Measurements from ENCODE around the gene TANGO2.

The TANGO2 gene

DNA sequence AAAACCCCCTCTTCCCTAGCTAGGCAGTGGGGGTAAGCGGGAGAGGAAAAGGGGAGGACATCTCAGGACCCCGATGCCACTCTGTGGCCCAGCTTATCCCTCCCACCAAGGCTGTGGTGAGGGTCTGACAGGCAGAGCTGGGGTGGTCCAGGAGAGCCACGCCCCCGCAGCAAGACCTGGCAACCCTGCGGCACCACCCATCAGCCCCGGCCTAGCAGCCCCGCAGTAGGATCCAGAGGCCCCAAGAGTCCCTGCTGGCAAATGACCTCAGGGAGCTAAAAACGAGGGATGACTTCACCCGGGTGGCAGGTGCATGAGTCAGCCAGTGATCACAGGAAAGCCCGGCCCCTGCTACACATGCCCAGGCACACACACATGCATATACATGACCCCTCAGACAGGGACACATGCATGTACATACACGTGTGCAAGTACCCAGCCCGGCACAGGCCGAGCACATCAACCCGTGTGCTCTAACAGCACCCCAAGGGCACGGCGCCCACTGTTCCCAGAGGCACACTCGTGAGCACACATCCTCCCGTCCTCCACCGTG lies 36.6 kb upstream of the TANGO2 start:
- DNase-seq = peak in 1 of 2 experiments; percentile 72

DNA sequence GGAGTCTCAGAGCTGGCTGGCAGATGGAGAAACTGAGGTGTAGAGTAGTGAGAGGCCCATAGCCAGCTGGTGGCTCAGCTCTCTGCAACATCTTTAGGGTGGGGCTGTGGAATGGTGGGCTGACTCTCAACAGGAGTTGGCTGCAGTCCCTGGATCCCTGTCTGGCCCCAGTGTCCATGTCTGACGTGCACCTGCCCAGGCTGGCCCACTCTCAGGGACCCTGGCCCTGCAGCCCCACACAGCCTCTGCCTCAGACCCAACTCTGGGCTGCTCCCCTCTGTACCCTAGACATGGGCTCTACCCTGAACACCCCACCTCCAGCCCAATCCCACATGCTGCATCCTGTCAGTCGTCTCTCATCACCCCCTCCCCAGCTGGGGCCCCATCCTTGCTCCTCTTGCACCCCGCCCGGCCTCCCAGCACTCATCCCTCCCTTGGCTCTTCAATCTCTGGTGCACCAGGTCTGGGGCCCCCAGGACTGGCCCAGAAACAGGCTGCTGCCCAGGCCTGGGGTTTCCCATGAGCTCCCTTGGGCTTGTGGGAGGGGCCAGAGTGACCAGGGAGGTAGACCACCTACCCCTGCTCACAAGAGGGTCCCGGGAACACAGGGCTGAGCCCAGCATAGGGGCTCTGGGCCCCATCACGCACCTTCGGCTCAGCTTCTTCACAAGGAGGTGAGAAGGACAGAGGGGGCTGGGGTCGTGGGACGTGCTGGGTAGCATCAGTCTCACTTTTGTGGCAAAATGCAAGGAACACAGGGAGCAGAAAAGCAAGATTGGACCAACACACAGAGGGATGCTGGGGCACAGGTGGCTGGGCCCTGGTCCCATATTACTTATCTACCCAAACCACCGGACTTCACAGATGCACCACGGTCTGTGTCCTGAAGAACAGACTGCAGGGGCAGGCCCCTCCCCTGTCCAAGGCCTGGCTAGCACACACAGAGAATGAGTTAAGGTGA lies 35.8 kb upstream of the TANGO2 start:
- no peak for DNase-seq

DNA sequence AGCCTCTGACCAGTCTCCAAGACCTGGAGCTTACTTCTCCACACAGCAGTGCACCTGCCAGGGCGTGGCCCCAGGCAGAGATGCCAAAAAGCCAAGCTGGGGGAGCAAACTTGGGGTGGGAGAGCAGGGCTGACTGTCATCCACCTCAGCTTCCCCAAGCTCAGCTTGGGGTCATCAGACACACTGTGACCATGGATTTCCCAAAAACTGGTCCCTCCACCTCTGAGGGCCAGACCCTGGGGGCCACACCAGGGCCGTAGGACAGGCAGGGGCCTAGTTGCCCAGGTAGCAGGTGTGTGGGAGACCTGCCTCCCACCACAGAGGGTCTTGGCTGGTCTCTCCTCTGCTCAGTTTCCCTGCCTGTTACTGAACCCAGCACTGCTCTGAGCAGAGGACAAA lies 34.9 kb upstream of the TANGO2 start:
- DNase-seq = no peak

DNA sequence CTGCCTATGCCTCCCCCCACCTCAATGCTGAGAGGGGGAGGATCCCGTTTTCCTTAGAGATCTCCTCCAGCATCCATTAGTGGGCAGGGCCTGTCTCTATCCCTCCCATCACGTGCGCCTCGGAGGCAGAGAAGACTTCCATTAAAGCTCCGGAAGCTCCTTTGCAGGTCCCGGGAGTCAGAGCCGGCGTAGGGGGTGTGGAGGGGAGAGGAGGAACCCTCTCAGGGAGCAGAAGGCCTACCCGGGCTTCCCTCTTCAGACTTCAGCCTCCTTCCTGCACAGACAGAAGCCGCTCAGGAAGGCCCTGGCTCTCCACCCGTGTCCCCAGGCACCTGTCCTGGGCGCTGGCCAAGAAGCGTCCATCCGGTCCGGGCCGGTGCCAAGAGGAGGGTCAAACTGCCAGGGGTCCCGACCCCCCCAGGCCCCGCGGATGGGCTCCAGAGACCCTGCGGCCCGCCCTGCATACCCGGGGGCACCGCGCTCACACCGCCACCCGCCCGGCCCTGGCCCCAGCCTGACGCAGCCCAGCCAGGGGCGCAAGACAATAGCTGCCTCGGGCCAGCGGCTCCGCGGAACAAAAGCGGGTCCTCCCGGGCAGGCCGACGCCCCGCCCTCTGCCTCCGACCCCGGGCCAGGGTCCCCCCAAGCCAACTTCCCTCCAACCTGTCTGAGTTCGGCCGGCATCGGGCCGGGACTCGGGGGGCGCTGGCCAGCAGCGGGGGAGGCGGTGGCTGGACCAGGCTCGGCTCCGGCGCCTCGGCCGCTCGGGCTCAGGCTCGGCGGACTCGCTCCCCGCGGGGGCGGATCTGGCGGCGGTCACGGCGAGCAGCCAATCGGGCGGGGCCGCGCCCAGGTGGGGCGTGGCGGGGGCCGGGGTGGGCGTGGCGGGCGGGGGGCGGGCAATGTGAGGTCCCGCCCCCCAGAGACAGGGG lies 34.2 kb upstream of the TANGO2 start:
- DNase-seq = peak in 1 of 2 experiments; percentile 74

DNA sequence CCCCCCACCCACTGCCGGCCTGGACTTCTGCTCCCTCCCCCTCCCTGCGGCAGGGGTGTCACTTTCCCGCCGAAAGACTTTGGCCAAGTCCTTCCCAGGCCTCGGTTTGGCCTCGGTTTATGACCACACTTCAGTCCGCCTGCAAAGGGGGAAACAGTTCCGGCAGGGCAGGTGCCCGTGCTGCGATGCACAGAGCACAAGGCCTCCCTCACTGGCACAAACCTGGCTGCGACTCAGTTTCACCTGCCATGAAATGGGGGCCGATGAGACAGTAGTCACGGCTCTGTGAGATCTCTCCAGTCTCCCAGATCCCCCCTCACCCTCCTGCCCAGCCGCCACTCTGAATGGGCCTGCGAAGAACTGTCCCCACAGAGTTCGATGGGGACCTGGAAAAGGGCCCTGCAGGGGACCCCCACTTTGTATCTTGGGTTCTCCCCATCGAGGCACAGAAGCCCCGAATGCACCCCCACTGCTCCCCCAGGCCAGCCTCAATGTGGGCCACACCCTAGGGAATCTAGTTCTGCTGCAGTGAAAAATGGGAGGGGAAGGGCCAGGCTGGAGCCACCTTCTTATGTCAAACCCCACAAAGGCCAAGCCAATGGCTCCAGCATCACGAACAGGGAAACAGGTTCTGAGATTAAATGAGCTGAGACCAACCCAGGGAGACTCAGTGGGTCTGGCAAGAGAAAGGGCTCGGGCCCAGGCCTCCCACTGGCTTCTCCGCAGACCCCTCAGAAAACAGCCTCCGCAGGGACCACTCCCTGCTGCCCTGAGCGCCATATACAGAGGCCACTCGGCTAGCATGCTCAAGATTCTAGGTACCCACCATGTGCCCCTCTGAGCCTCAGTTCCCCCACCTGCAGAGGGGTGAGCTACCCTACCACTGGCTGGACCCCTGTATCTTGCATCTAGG lies 33.3 kb upstream of the TANGO2 start:
- DNase-seq = no peak

DNA sequence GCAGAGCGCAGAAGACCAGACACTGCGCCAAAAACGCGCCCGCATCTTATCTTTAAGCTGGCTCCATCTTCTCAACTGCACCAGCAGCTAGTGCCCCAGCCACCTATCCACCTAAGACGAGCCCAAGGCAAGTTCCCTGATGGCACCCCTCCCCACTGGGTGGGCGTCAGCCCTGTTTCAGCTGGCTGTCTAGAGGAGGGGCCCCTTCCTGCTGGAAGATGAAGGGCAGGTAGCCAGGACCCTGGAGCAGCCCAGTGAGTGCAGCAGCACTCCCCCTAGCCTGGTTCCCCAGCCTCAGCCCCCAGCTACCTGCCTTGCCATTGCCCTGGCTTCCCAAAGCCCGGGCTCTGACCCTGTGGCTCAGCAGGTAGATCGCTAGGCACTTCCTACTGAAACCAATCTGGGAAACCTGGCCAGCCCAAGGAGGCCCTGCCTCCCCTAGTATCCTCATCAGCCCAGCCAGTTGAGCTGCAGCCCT lies 32.5 kb upstream of the TANGO2 start:
- no peak for DNase-seq

DNA sequence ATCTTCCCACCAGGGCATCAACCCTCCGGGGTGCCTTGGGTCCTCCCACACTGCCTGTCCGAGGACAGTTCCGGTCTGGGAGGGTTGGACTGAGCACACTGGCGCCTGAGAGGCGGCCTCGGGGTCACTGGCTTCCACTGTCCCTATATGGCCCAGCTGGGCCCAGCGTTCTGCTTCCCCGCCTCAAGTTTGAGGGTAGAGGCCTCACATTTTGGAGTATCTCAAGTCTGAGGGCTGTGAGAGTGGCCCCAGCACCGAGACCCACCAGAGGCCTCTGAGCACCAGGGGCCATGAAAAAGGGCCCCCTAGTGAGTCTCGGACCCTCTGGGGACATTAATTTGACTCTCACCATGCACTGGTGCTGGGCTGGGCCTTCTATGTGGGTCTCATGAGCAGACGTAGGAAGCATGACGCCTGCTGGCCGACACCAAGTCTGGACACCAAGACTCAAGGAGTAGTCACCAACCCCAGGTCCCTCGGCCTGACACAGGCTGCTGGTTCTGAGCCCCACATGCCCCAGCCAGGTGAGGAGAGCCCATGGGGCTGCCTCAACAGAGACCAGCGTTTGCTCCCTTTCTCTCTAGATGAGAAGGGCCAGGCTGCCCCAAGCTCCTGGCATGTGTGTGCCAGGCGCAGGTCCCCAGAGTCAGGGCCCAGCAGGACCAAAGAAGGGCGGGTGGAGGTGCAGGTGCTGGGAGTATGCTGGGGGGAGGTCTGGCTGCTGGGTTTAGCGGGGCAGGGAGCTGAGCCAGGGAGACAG lies 31.8 kb upstream of the TANGO2 start:
- no peak for DNase-seq

DNA sequence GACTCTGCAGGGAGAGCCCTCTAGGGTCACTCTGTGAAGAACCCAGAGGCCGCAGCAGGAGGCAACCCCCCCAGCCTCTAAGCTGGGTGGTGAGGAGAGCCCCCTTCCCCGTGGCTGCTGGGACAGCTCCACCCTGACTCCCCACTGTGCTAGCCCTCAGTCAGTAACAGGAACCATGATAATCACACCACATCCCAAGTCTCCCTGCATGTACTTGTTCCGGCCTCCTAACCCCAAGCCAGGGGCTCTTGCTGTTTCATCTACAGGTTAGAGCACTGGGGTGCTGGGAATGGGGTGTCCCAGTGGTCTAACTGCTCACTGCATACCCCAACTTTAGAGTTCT lies 31.2 kb upstream of the TANGO2 start:
- no peak for DNase-seq

DNA sequence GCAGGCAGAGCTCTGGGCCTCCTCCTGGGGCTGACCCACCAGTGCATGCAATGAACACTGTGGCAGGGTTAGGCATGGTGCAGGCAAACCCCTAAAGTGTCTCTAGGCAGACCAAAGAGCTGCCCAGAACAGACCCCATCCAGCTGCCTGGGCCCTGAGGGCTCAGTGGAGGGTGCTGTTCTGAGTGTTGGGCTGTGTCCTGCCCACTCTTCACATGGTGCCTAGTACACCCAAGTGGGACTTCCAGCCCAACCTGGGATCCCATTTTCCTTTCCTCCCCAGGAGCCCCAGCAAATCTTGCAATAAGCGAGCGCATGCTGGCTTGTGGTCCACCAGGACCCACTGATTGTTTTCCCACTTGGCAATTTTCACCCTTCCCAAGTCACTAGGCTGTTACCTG lies 30.7 kb upstream of the TANGO2 start:
- no peak for DNase-seq

DNA sequence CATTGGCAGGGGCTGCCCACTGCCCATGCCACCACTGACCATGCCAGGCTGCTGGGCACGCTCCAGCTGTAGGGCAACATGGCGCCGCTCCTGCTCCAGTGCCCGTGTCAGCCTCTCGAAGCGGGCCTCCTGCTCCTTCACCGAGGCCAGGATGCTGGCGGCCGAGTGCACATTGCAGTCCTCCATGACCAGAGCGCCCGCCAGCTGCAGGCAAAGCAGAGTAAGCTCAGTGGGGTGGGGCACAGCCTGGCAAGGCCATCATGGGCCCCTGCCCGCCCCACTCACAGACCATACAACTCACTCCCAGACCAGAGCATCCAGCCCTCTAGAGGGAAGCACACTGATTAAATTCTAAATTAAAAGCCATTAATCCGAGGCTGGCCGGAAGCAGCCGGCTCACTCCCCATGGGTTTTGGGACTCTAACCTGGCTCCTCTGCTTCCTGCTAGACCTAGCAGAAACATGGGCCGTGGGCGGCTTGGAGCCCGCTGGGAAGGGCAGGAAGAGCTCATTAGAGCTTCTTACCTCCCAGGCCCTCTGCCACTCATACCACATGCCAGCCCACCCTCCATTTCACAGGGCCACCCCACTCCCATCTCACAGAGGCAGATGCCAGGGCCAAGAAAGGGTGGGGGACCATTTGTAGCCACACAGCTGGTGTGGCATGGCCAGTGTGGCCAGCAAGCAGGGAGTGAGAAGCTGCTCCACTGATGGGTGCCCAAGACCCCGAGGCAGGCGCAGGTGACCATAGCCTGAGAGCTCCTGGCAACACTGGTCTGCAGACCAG lies 30.1 kb upstream of the TANGO2 start:
- DNase-seq = no peak

DNA sequence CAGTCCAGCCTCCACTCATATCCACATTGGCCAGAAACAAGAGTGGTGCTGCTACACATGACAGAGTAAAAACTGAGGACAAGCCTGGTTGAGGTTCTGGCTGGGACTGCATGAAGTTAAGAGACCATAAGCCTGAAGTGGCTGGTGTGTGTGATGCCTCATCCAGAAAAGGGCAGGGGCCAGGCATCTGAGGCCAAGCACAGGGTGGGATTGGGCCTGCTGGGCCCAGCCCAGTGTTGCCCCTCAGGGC lies 29.6 kb upstream of the TANGO2 start:
- no peak for DNase-seq

DNA sequence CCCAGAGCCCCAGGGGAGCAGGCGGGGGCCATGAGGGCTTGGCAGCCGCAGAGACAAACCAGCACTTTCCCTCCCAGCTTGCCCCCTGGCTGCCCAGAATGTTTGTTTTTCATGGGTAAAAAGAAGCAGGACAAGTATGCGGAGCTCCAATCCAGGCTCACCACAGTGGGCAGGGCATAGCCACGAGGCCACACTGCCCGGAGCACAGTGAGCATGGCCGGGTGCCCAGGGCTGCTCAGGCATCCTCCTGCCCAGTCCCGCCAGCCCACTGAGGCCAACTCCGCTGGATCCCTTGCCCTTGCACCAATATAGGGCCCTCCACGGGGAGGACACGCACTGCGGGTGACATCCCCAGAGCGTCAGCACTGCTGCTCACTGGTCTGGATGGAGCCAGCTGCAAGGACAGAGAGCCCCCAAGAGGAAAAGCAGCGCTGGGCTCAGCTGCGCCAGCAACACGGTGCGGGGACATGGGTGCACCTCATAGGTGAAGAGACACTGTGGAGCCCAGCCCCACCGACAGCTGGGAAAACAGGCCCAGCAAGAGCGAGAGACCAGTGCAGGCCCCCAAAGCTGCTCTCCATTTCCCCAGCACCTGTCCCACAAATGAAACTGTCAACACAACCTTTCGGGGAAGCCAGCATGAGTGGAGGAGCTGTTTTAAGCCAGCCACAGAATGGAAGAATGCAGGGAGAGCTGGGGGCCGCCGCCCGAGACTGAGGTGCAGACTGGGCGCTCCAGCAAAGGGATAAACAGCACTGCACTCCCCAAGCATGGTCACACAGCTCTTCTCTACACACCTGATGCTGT lies 29.1 kb upstream of the TANGO2 start:
- no peak for DNase-seq

DNA sequence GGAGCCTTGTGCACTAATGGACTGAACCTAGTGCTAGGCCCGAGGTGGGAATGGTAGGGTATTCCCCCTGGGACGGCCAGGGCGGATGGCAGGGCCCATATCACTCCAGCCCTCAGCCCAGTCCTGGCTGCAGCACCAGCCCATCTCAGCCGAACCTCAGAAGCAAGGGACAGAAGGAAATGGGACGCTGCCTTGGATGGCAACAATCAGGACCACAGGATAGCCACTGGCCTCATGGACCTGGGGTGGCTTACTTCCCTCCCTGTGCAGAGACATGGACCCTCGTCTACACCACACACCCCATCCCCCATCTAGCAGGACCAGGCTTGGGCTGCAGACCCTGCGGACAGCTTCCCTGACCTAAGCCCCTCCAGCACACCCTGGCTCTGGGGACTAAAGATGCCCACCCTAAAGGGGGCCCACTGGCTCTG lies 28.4 kb upstream of the TANGO2 start:
- no peak for DNase-seq

DNA sequence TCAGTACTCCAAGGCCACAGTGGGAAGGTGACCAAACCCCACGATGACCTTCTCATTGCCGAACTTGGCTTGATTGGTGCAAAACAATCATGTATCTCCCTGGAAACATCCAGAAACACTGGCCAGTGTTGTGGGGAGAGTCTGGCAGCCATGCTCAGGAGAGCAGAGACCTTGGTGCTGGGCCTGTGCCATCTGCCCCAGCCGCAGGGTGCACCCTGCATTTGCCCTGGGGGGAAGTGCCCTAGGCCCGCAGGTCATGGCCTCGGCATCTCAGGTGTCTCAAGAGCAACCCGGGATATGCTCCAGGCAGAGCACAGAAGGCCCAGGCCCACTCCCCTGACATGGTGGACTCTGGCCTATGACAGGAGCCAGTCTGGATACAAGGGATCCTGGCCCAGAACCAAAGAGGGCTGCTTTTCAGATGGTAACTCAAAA lies 28.0 kb upstream of the TANGO2 start:
- no peak for DNase-seq

DNA sequence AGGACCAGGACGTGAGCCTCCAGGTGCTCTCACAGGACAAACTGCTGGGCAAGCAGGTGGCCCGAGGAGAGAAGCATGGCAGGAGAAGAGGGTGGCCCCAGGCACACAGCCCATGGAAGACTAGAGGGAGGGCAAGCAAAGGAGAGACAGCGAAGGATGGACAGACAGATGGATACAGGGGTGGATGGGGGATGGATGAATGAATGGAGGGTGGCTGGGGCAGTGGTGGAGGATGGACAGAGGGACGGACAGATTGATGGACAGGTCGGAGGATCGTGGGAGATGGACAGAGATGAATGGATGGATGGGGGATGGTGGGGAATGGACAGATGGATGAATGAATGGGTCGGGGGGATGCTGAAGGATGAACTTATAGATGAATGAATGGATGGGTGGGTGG lies 27.0 kb upstream of the TANGO2 start:
- DNase-seq = no peak

DNA sequence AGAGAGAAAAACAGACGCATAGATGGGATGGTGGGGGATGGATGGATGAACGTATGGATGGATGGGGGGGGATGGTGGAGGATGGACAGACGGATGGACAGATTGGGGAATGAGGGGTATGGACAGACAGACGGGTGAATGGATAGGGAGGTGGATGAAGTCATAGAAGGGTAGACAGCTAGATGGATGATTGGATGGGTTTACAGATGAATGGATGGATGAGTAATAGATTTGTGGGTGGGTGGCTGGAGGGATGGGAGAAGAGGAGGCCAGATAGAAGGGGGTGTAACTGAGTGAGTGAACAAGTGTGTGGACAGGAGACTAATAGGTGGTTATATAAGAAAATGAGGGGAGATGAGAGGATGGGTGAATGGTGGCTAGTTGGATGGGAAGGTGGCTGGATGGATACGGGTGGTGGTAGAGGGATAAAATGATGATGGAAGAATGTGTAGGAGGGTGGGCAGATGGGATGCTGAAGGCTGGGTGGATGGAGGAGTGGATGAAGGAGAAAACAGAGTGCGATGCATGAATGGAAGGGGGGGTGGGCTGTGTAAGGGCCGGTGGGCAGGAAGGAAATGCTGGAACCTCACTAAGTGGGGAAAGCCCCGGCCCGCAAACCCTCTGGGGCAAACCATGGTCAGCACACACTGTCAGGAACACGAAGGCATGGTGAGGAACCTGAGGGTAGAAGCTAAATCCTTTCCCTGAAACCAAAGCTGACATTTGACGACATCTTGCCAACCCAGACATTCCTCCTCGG lies 25.9 kb upstream of the TANGO2 start:
- no peak for DNase-seq

DNA sequence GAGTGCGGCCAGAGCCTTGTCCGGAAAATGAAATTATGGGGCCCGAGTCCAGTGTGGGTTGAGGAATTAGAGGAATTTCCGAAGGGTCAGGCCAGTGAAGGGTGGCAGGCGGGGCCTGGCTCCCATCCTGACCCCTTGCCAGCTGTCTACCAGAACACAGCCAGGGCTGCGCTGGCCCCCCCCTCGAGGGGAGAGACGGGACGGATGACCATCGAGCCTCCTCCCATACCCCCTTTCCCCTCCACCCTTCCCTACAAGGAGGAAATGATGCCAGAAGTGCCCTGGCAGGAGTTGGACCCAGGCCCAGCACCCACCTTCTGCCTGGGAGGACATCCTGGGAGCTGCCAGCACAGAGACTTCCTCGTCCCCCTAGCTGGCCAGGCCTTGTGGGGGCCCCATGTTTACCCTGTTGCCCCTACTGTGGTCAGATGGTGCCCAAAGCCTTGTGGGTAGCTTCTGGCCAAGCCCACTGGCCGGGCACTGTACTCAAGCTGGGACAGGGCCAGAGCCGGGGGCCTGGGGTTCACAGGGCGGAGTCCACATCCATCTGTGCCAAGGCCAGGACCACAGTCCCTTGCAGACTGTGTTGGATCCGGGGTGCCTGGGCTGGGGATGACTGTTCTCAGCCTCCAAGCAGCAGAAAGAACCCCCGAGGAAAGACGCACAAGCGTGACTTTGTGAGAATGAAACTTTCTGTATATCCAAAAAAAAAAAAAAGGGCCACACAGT lies 25.1 kb upstream of the TANGO2 start:
- no peak for DNase-seq

DNA sequence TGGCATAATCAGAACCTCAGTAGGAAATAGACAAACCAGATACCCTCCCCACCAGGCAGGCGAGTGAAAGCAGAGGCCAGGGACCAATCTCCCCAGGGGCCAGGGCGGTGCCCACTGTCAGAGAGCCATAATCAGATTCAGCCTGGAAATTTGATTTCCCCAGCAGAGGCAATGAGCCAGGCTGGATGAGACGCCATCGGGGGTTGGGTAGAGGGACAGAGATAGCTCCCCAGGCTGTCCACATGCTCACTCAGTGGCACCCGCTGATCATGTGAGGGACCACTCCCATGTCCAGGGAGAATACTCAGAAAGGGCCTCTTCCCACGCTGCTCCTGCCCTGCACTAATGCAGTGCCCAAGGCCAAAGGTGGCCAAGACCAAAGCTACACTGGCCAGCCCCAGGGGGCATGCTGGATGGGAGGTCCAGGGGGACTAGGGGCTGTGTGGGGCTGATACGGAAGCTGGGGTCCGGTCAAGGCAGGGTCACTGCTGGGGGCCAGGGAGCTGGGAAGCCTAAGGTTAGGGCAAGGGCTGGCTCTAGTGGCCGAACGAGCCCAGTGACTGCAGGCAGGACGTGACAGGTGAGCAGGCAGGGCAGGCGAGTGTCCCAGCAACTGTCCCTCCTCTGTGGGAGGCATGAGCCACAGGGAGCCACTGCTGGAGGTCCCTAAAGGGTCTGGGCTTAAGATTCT lies 24.1 kb upstream of the TANGO2 start:
- no peak for DNase-seq

Measured in NCI-H446 (cell line).